KMS-11 (cell line): ENCODE measurements around the gene ZNF8.

Experiments
- H2AFZ ChIP-seq: fragments of 200-600 bp; sonication (generic); 2 replicates; pipeline ENCODE4 v1.6.1; 2016; ENCODE audit warnings: antibody characterized with exemption, mixed run types, low read depth
- H3K27ac ChIP-seq: fragments of 200-600 bp; sonication (generic); 2 replicates; pipeline ENCODE4 v1.6.1; 2016; ENCODE audit warnings: mild to moderate bottlenecking, mixed run types
- H3K27me3 ChIP-seq: fragments of 200-600 bp; sonication (generic); 2 replicates; pipeline ENCODE4 v1.6.1; 2017; ENCODE audit warnings: mild to moderate bottlenecking, low read depth, mixed run types, moderate library complexity; ENCODE audit not compliant: insufficient read depth
- H3K36me3 ChIP-seq: fragments of 200-600 bp; sonication (generic); 2 replicates; pipeline ENCODE4 v1.6.1; 2017; ENCODE audit warnings: mild to moderate bottlenecking, mixed run types; ENCODE audit not compliant: insufficient read depth
- H3K4me1 ChIP-seq: fragments of 200-600 bp; sonication (generic); 2 replicates; pipeline ENCODE4 v1.6.1; 2016; ENCODE audit warnings: mild to moderate bottlenecking, low read depth, mixed run types; ENCODE audit not compliant: poor library complexity, severe bottlenecking
- H3K4me2 ChIP-seq: fragments of 200-600 bp; sonication (generic); 2 replicates; pipeline ENCODE4 v1.7.0; 2016; ENCODE audit warnings: mild to moderate bottlenecking, mixed run types
- H3K4me3 ChIP-seq: fragments of 200-600 bp; sonication (generic); IDR thresholded peaks from 2 replicates; pipeline ENCODE4 v1.6.1; 2017; ENCODE audit warnings: low read depth, low read length, mixed read lengths; ENCODE audit not compliant: insufficient read depth
- H3K79me2 ChIP-seq: fragments of 200-600 bp; sonication (generic); 2 replicates; pipeline ENCODE4 v1.6.1; 2016; ENCODE audit warnings: low read depth, mixed run types; ENCODE audit not compliant: insufficient read depth
- H3K9ac ChIP-seq: fragments of 200-600 bp; sonication (generic); 2 replicates; pipeline ENCODE4 v1.6.1; 2016; ENCODE audit warnings: mild to moderate bottlenecking, mixed run types
- H4K20me1 ChIP-seq: fragments of 200-600 bp; sonication (generic); 2 replicates; pipeline ENCODE4 v1.6.1; 2016; ENCODE audit warnings: mild to moderate bottlenecking, mixed run types; ENCODE audit not compliant: insufficient read depth
- CTCF ChIP-seq: fragments of 200-600 bp; sonication (generic); conservative IDR thresholded peaks from 2 replicates; pipeline ENCODE4 v1.6.1; 2017; ENCODE audit warnings: low read depth, mild to moderate bottlenecking, antibody characterized with exemption, low read length, moderate library complexity, mixed read lengths

ZNF8 gene

GRCh38 chr19:58311345-58311865 lies 32.6 kb downstream of the ZNF8 start:
- H3K79me2 ChIP-seq, result no peaks in the 10 kb centered on the region
- no peaks in the 10 kb centered on the region for H3K27me3 ChIP-seq
- no peak overlapping the region for H3K27ac ChIP-seq
- H3K9ac ChIP-seq, result no peak overlapping the region
- no peak overlapping the region for H3K4me2 ChIP-seq
- no peak overlapping the region for H2AFZ ChIP-seq
- no peak for TF ChIP-seq CTCF
- H3K36me3 ChIP-seq, result peaks cover 27% of the 10 kb centered on the region; the same call in 1 of the 2 replicates
- H3K4me3 ChIP-seq, result no peak overlapping the region
- peaks cover 3% of the 10 kb centered on the region for H3K4me1 ChIP-seq
- no peaks in the 10 kb centered on the region for H4K20me1 ChIP-seq

- Histone ChIP-seq H3K4me3 (no peak overlapping the region), H4K20me1 (no peaks in the 10 kb centered on the region), H3K79me2 (no peaks in the 10 kb centered on the region), H3K27me3 (no peaks in the 10 kb centered on the region), H3K4me1 (no peaks in the 10 kb centered on the region), H3K36me3 (peaks cover 9% of the 10 kb centered on the region; the same call in 1 of the 2 replicates), H3K9ac (no peak overlapping the region), H3K27ac (no peak overlapping the region), H3K4me2 (no peak overlapping the region), H2AFZ (no peak overlapping the region)
- TF ChIP-seq CTCF, result no peak
Measured at GRCh38 chr19:58315580-58315979, 36.8 kb downstream of the ZNF8 start.

- H4K20me1 ChIP-seq, result no peaks in the 10 kb centered on the region
- H3K4me1 ChIP-seq, result no peaks in the 10 kb centered on the region
- no peak overlapping the region for H3K4me3 ChIP-seq
- H3K79me2 ChIP-seq, result no peaks in the 10 kb centered on the region
- H2AFZ ChIP-seq, result no peak overlapping the region
- H3K4me2 ChIP-seq, result no peak overlapping the region
- TF ChIP-seq CTCF, result no peak
- no peaks in the 10 kb centered on the region for H3K27me3 ChIP-seq
- no peak overlapping the region for H3K9ac ChIP-seq
- H3K36me3 ChIP-seq, result peaks cover 2% of the 10 kb centered on the region; the same call in 1 of the 2 replicates
- no peak overlapping the region for H3K27ac ChIP-seq
Measured at GRCh38 chr19:58317476-58318072, 38.8 kb downstream of the ZNF8 start.

- H3K36me3 ChIP-seq, result peaks cover 2% of the 10 kb centered on the region; the same call in 1 of the 2 replicates
- no peaks in the 10 kb centered on the region for H4K20me1 ChIP-seq
- H3K4me1 ChIP-seq, result no peaks in the 10 kb centered on the region
- H3K9ac ChIP-seq, result no peak overlapping the region
- TF ChIP-seq CTCF, result no peak
- no peak overlapping the region for H2AFZ ChIP-seq
- no peaks in the 10 kb centered on the region for H3K27me3 ChIP-seq
- H3K79me2 ChIP-seq, result no peaks in the 10 kb centered on the region
- no peak overlapping the region for H3K27ac ChIP-seq
- H3K4me3 ChIP-seq, result no peak overlapping the region
- no peak overlapping the region for H3K4me2 ChIP-seq
Measured at GRCh38 chr19:58318297-58318696, 39.5 kb downstream of the ZNF8 start.
